Common myeloid progenitor, CD34-positive (primary cell): ENCODE data around the gene AHDC1.

ENCODE experiments used
- CTCF ChIA-PET: fragments of 350-600 bp; sonication (Branson Sonifier 250); formaldehyde crosslinking; loops from one replicate; lab custom pipeline; 2021; ENCODE audit warnings: antibody characterized with exemption; lab: Charles Lee
- POLR2A ChIA-PET: fragments of 350-600 bp; sonication (Branson Sonifier 250); formaldehyde crosslinking; loops from one replicate; lab custom pipeline; 2021; ENCODE audit warnings: antibody characterized with exemption; lab: Charles Lee
- DNase-seq, 3 donors: peaks; one replicate each; pipeline versions ENCODE4 v3.0.0 to v3.0.0-alpha.2; 2013
- H3K27ac ChIP-seq, 2 experiments: 1 replicate in 1 of 2; 2 replicates in 1 of 2; pipeline ENCODE4 v1.7.0; 2013; ENCODE audit warnings: inconsistent platforms in 2 of 2, low read length in 2 of 2, mild to moderate bottlenecking in 2 of 2, low read depth in 1 of 2, moderate library complexity in 1 of 2; ENCODE audit not compliant: severe bottlenecking in 2 of 2, insufficient read depth in 1 of 2, poor library complexity in 1 of 2
- H3K27me3 ChIP-seq, 5 experiments: replicated peaks in 2 of 5; 1 replicate in 3 of 5; 2 replicates in 2 of 5; pipeline versions ENCODE4 v1.6.1 to v1.7.0; 2013; ENCODE audit warnings: low read length in 4 of 5, mild to moderate bottlenecking in 2 of 5, moderate library complexity in 2 of 5, inconsistent platforms in 1 of 5; ENCODE audit not compliant: insufficient read depth in 5 of 5, control insufficient read depth in 4 of 5
- H3K36me3 ChIP-seq, 4 experiments: 1 replicate in 2 of 4; 2 replicates in 2 of 4; pipeline versions ENCODE4 v1.6.1 to v1.7.0; 2013; ENCODE audit warnings: low read length in 3 of 4, control low read depth in 1 of 4, mild to moderate bottlenecking in 1 of 4; ENCODE audit not compliant: control insufficient read depth in 4 of 4, insufficient read depth in 4 of 4
- H3K4me1 ChIP-seq, 4 experiments: 1 replicate in 3 of 4; 2 replicates in 1 of 4; pipeline versions ENCODE4 v1.6.1 to v1.7.1; 2013; ENCODE audit warnings: low read length in 3 of 4, mild to moderate bottlenecking in 3 of 4, control low read depth in 1 of 4, inconsistent platforms in 1 of 4, moderate library complexity in 1 of 4; ENCODE audit not compliant: control insufficient read depth in 4 of 4, insufficient read depth in 4 of 4; ENCODE audit errors: control extremely low read depth in 1 of 4
- H3K4me3 ChIP-seq, 7 experiments: 1 replicate in 4 of 7; 2 replicates in 3 of 7; pipeline versions ENCODE4 v1.5.1 to v1.7.0; 2013; ENCODE audit warnings: mild to moderate bottlenecking in 7 of 7, low read length in 6 of 7, moderate library complexity in 6 of 7, inconsistent platforms in 2 of 7, low read depth in 2 of 7, control low read depth in 1 of 7; ENCODE audit not compliant: insufficient read depth in 4 of 7, control insufficient read depth in 1 of 7; ENCODE audit errors: extremely low read depth in 1 of 7
- H3K9me3 ChIP-seq, 5 experiments: 1 replicate in 4 of 5; 2 replicates in 1 of 5; pipeline versions ENCODE4 v1.6.1 to v1.7.1; 2013; ENCODE audit warnings: low read length in 4 of 5, mild to moderate bottlenecking in 2 of 5, inconsistent platforms in 1 of 5, low read depth in 1 of 5, moderate library complexity in 1 of 5; ENCODE audit not compliant: control insufficient read depth in 4 of 5, insufficient read depth in 2 of 5; ENCODE audit errors: control extremely low read depth in 1 of 5
- WGBS: methylation state at CpG from one replicate; pipeline ENCODE4 v1.1.5; 2013; ENCODE audit not compliant: insufficient coverage; 5-methylcytosine and 5-hydroxymethylcytosine counted together

AHDC1 gene

DNA sequence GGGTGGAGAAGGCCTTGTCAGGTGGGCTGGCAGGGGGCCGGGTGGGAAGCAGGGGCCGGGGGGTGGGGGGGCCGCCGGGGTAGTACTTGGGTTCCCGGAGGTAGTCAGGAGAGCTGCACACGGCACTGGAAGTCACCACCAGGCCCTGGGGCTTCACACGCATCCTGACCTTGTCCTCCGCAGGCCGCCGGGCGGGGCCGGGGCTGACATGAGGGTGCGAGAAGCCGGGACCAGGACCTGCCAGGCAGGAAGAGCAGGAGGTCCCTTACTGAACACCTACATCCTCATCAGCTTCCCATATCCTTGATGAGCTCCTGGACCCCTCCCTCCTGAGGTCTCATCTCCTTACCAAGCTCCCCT is 52.0 kb downstream of the AHDC1 start:
- POLR2A ChIA-PET = no interaction called here
- Histone ChIP-seq H3K4me1 (peaks cover 4 to 26% (median 25%) of the 10 kb centered on the region in 4 experiments), H3K27me3 (no peaks in the 10 kb centered on the region), H3K36me3 (peaks cover 8 to 75% (median 41%) of the 10 kb centered on the region in 4 experiments), H3K9me3 (peaks cover 0 to 2% (median 0%) of the 10 kb centered on the region in 5 experiments), H3K27ac (no peak overlapping the region), H3K4me3 (no peak overlapping the region)
- CTCF ChIA-PET = interaction anchor here (1.0 to 12.9 kb wide), 4 partner anchors 19 to 254 kb away, joined by 3 to 142 read pairs (median 60); partner anchors contain the start of gene AHDC1
- WGBS = 99% methylated on average over 10 of the region's 14 CpGs
- no peak for DNase-seq

GRCh38 chr1:27551170-27551952 is 52.6 kb downstream of the AHDC1 start:
- DNase-seq = no peak
- Histone ChIP-seq H3K27me3 (no peaks in the 10 kb centered on the region), H3K4me1 (peaks cover 2 to 20% (median 20%) of the 10 kb centered on the region in 4 experiments), H3K27ac (no peak overlapping the region), H3K9me3 (peaks cover 0 to 2% (median 0%) of the 10 kb centered on the region in 5 experiments), H3K4me3 (no peak overlapping the region), H3K36me3 (peaks cover 8 to 81% (median 46%) of the 10 kb centered on the region in 4 experiments)
- WGBS = 97% methylated on average over 35 of the region's 48 CpGs
- ChIA-PET POLR2A (no interaction called here), CTCF (interaction anchor here (1.0 to 9.9 kb wide), 3 partner anchors 19 to 254 kb away, joined by 3 to 142 read pairs (median 4); no protein-coding TSS in a partner anchor)

- WGBS = 99% methylated on average over 42 of the region's 44 CpGs
- Histone ChIP-seq H3K36me3 (peaks cover 8 to 88% (median 49%) of the 10 kb centered on the region in 4 experiments), H3K27me3 (no peaks in the 10 kb centered on the region), H3K4me3 (no peak overlapping the region), H3K4me1 (peaks cover 0 to 14% (median 13%) of the 10 kb centered on the region in 4 experiments), H3K9me3 (peaks cover 0 to 2% (median 0%) of the 10 kb centered on the region in 5 experiments), H3K27ac (no peak overlapping the region)
- no peak for DNase-seq
- POLR2A ChIA-PET = no interaction called here
- CTCF ChIA-PET = interaction anchor here (1.2 to 9.9 kb wide), 2 partner anchors 20 to 51 kb away, joined by 3 to 142 read pairs; no protein-coding TSS in a partner anchor
These were observed 53.3 kb downstream of the AHDC1 start for GRCh38 chr1:27550510-27551169.

DNA sequence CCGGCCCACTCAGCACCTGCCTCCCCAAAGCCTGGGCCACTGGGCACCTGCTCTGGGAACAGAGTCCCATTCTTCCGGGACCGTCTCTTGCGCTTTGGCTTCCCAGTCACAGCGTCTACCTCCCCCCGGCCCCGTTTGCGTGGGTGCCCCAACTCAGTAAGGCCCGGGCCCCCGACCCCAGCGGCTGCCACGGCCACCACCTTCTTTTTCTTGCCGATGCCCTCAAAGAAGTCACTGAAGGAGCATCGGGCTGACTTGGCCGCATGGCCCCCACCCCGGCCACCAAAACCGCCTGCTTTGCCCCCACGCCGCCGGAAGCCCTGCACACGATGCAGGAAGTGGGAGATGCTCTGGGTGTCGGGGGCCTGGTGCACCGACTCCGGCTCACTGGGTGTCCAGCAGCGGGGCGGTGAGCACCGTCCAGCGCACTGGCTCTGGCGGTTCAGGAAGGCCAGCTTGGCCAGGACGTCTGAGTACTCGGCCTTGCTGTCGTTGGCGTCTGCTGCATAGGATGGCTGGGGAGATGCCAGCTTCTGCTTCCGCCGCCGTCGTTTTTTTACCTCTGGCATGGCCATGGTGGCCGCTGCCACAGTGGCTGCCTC is 54.0 kb downstream of the AHDC1 start:
- ChIA-PET POLR2A (interaction anchor here (0.5 kb wide), 1 partner anchor 128 kb away, joined by 6 read pairs; no protein-coding TSS in a partner anchor), CTCF (interaction anchor here (0.9 kb wide), 1 partner anchor 115 kb away, joined by 4 read pairs; no protein-coding TSS in a partner anchor)
- WGBS = 96% methylated on average over 38 of the region's 38 CpGs
- H3K4me3 ChIP-seq = no peak overlapping the region
- H3K27me3 ChIP-seq = no peaks in the 10 kb centered on the region
- DNase-seq = no peak
- peaks cover 0 to 2% (median 0%) of the 10 kb centered on the region in 5 experiments for H3K9me3 ChIP-seq
- H3K4me1 ChIP-seq = peaks cover 0 to 6% (median 6%) of the 10 kb centered on the region in 4 experiments
- no peak overlapping the region for H3K27ac ChIP-seq
- peaks cover 8 to 94% (median 52%) of the 10 kb centered on the region in 4 experiments for H3K36me3 ChIP-seq

DNA sequence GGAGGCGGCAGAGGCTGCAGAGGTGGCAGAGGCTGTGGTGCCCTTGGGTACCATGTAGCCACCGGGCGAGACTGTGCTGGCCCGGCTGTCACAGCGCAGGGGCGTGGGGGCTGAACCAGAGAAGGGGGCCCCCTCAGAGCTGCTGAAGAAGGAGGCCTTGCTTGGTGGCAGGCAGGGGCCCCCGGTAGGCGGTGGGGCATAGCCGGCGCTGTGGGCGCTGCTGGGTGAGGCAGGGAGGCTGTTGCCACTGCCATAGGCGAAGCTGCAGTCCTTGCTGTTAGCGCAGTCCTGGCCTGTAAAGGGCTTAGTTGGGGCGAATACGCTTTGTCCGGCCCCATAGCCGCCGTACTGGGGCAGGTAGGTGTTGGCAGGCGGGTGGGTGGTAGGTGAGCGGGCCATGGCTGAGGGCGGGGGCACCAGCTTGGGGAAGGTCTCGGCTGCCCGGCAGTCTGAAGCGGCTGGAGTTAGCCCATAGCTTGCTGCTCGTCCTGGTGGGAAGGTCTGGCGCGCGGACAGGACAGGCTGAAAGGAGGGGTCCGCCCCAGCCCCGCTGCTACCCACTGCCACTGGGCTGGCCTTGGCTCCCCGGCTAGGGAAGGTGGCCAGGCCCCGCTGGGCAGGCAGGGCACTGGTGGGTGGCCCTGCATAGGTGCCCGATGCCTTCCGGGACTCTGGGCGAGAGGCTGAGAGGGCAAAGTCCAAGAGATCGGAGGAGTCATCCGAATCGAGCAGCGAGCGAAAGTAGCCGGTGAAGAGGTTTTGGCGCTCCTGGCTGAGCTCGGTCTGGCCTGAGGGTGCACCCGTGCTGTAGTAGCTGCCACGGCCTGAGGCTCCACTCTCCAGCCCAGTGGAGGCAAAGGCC is 54.9 kb downstream of the AHDC1 start:
- no peaks in the 10 kb centered on the region for H3K27me3 ChIP-seq
- DNase-seq = no peak
- no peaks in the 10 kb centered on the region for H3K4me1 ChIP-seq
- no peak overlapping the region for H3K4me3 ChIP-seq
- CTCF ChIA-PET = interaction anchor here (0.9 kb wide), 1 partner anchor 114 kb away, joined by 4 read pairs; no protein-coding TSS in a partner anchor
- WGBS = 97% methylated on average over 40 of the region's 45 CpGs
- H3K27ac ChIP-seq = no peak overlapping the region
- peaks cover 0 to 2% (median 0%) of the 10 kb centered on the region in 5 experiments for H3K9me3 ChIP-seq
- H3K36me3 ChIP-seq = peaks cover 8 to 96% (median 52%) of the 10 kb centered on the region in 4 experiments
- POLR2A ChIA-PET = interaction anchor here (0.5 kb wide), 1 partner anchor 129 kb away, joined by 6 read pairs; no protein-coding TSS in a partner anchor
